ENCODE data around the gene ATP5F1C.
A peak's percentile ranks its signal among the peaks of the same experiment; 100 is the strongest.
"Not testable (repeated sequence)": the region's sequence is repeated elsewhere in the genome, so short reads cannot be mapped to it uniquely, and the experiment has no call there.

The ATP5F1C gene

GRCh38 chr10:7768417-7768816, 19.6 kb upstream of the ATP5F1C start:
- no peaks in the 10 kb centered on the region for H3K27me3 ChIP-seq (ENCODE audit: control insufficient read depth, insufficient read depth, low read length)
- H3K4me1 ChIP-seq (ENCODE audit: control insufficient read depth, insufficient read depth, low read length), result peaks cover 14% of the 10 kb centered on the region
- no peak overlapping the region for H3K9ac ChIP-seq (ENCODE audit: low read depth, low read length)
- no peak overlapping the region for H3K4me3 ChIP-seq (ENCODE audit: low read length)
- no peaks in the 10 kb centered on the region for H3K9me3 ChIP-seq (replicated peaks; ENCODE audit: low read length)
- H3K36me3 ChIP-seq (ENCODE audit: insufficient read depth, low read length), result peaks cover 64% of the 10 kb centered on the region
- H3K4me2 ChIP-seq (ENCODE audit: low read length), result no peak overlapping the region

GRCh38 chr10:7773845-7774801, 13.9 kb upstream of the ATP5F1C start:
- no peaks in the 10 kb centered on the region for H3K4me1 ChIP-seq (ENCODE audit: control insufficient read depth, insufficient read depth, low read length)
- H3K9ac ChIP-seq (ENCODE audit: low read depth, low read length), result no peak overlapping the region
- peaks cover 69% of the 10 kb centered on the region for H3K36me3 ChIP-seq (ENCODE audit: insufficient read depth, low read length)
- no peak overlapping the region for H3K4me2 ChIP-seq (ENCODE audit: low read length)
- no peaks in the 10 kb centered on the region for H3K27me3 ChIP-seq (ENCODE audit: control insufficient read depth, insufficient read depth, low read length)
- no peak overlapping the region for H3K4me3 ChIP-seq (ENCODE audit: low read length)
- no peaks in the 10 kb centered on the region for H3K9me3 ChIP-seq (replicated peaks; ENCODE audit: low read length)

GRCh38 chr10:7776777-7777176, 11.2 kb upstream of the ATP5F1C start:
- Histone ChIP-seq H3K27me3 (ENCODE audit: control insufficient read depth, insufficient read depth, low read length) (no peaks in the 10 kb centered on the region), H3K9ac (ENCODE audit: low read depth, low read length) (no peak overlapping the region), H3K4me2 (ENCODE audit: low read length) (no peak overlapping the region), H3K4me3 (ENCODE audit: low read length) (no peak overlapping the region), H3K36me3 (ENCODE audit: insufficient read depth, low read length) (peaks cover 68% of the 10 kb centered on the region), H3K9me3 (replicated peaks; ENCODE audit: low read length) (no peaks in the 10 kb centered on the region), H3K4me1 (ENCODE audit: control insufficient read depth, insufficient read depth, low read length) (no peaks in the 10 kb centered on the region)

GRCh38 chr10:7782194-7782593, 5.8 kb upstream of the ATP5F1C start:
- not testable (repeated sequence) for H3K4me2 ChIP-seq (ENCODE audit: low read length); H3K9ac ChIP-seq (ENCODE audit: low read depth, low read length); H3K9me3 ChIP-seq (replicated peaks; ENCODE audit: low read length); H3K4me3 ChIP-seq (ENCODE audit: low read length); H3K27me3 ChIP-seq (ENCODE audit: control insufficient read depth, insufficient read depth, low read length)
- Histone ChIP-seq H3K36me3 (ENCODE audit: insufficient read depth, low read length) (peaks cover 33% of the 10 kb centered on the region), H3K4me1 (ENCODE audit: control insufficient read depth, insufficient read depth, low read length) (peaks cover 12% of the 10 kb centered on the region)

- Histone ChIP-seq H3K27me3 (ENCODE audit: control insufficient read depth, insufficient read depth, low read length) (no peaks in the 10 kb centered on the region), H3K4me3 (ENCODE audit: low read length) (peak overlapping the region; percentile 93), H3K9me3 (replicated peaks; ENCODE audit: low read length) (no peaks in the 10 kb centered on the region), H3K9ac (ENCODE audit: low read depth, low read length) (peak overlapping the region; percentile 97), H3K36me3 (ENCODE audit: insufficient read depth, low read length) (no peaks in the 10 kb centered on the region), H3K4me2 (ENCODE audit: low read length) (peak overlapping the region; percentile 91), H3K4me1 (ENCODE audit: control insufficient read depth, insufficient read depth, low read length) (peaks cover 27% of the 10 kb centered on the region)
These were observed 1.5 kb upstream of the ATP5F1C start for GRCh38 chr10:7786430-7786829.

GRCh38 chr10:7787150-7787856, 674 bp upstream of the ATP5F1C start:
- Histone ChIP-seq H3K4me1 (ENCODE audit: control insufficient read depth, insufficient read depth, low read length) (peaks cover 29% of the 10 kb centered on the region), H3K4me2 (ENCODE audit: low read length) (peak overlapping the region; percentile 91), H3K27me3 (ENCODE audit: control insufficient read depth, insufficient read depth, low read length) (no peaks in the 10 kb centered on the region), H3K36me3 (ENCODE audit: insufficient read depth, low read length) (no peaks in the 10 kb centered on the region), H3K4me3 (ENCODE audit: low read length) (peak overlapping the region; percentile 93), H3K9me3 (replicated peaks; ENCODE audit: low read length) (no peaks in the 10 kb centered on the region), H3K9ac (ENCODE audit: low read depth, low read length) (peak overlapping the region; percentile 97)

GRCh38 chr10:7788639-7789286, 786 bp downstream of the ATP5F1C start:
- Histone ChIP-seq H3K4me3 (ENCODE audit: low read length) (peak overlapping the region; percentile 93), H3K9me3 (replicated peaks; ENCODE audit: low read length) (no peaks in the 10 kb centered on the region), H3K9ac (ENCODE audit: low read depth, low read length) (peak overlapping the region; percentile 97), H3K36me3 (ENCODE audit: insufficient read depth, low read length) (no peaks in the 10 kb centered on the region), H3K4me2 (ENCODE audit: low read length) (peak overlapping the region; percentile 96), H3K27me3 (ENCODE audit: control insufficient read depth, insufficient read depth, low read length) (no peaks in the 10 kb centered on the region), H3K4me1 (ENCODE audit: control insufficient read depth, insufficient read depth, low read length) (peaks cover 40% of the 10 kb centered on the region)

- Histone ChIP-seq H3K4me1 (ENCODE audit: control insufficient read depth, insufficient read depth, low read length) (peaks cover 40% of the 10 kb centered on the region), H3K9ac (ENCODE audit: low read depth, low read length) (peak overlapping the region; percentile 97), H3K9me3 (replicated peaks; ENCODE audit: low read length) (no peaks in the 10 kb centered on the region), H3K36me3 (ENCODE audit: insufficient read depth, low read length) (no peaks in the 10 kb centered on the region), H3K27me3 (ENCODE audit: control insufficient read depth, insufficient read depth, low read length) (no peaks in the 10 kb centered on the region), H3K4me3 (ENCODE audit: low read length) (peak overlapping the region; percentile 93), H3K4me2 (ENCODE audit: low read length) (peak overlapping the region; percentile 96)
These were observed 1.4 kb downstream of the ATP5F1C start for GRCh38 chr10:7789390-7789789.

- Histone ChIP-seq H3K4me2 (ENCODE audit: low read length) (no peak overlapping the region), H3K36me3 (ENCODE audit: insufficient read depth, low read length) (peaks cover 7% of the 10 kb centered on the region), H3K27me3 (ENCODE audit: control insufficient read depth, insufficient read depth, low read length) (no peaks in the 10 kb centered on the region), H3K9ac (ENCODE audit: low read depth, low read length) (no peak overlapping the region), H3K4me3 (ENCODE audit: low read length) (no peak overlapping the region), H3K9me3 (replicated peaks; ENCODE audit: low read length) (no peaks in the 10 kb centered on the region), H3K4me1 (ENCODE audit: control insufficient read depth, insufficient read depth, low read length) (peaks cover 35% of the 10 kb centered on the region)
These were observed 4.6 kb downstream of the ATP5F1C start for GRCh38 chr10:7792541-7792940.

GRCh38 chr10:7794251-7795026, 6.5 kb downstream of the ATP5F1C start:
- Histone ChIP-seq H3K9me3 (replicated peaks; ENCODE audit: low read length) (no peaks in the 10 kb centered on the region), H3K4me2 (ENCODE audit: low read length) (peak overlapping the region; percentile 9), H3K4me1 (ENCODE audit: control insufficient read depth, insufficient read depth, low read length) (peaks cover 39% of the 10 kb centered on the region), H3K36me3 (ENCODE audit: insufficient read depth, low read length) (peaks cover 18% of the 10 kb centered on the region), H3K27me3 (ENCODE audit: control insufficient read depth, insufficient read depth, low read length) (no peaks in the 10 kb centered on the region), H3K9ac (ENCODE audit: low read depth, low read length) (no peak overlapping the region), H3K4me3 (ENCODE audit: low read length) (no peak overlapping the region)

- Histone ChIP-seq H3K4me1 (ENCODE audit: control insufficient read depth, insufficient read depth, low read length) (peaks cover 28% of the 10 kb centered on the region), H3K9me3 (replicated peaks; ENCODE audit: low read length) (no peaks in the 10 kb centered on the region), H3K36me3 (ENCODE audit: insufficient read depth, low read length) (peaks cover 26% of the 10 kb centered on the region)
These were observed 7.6 kb downstream of the ATP5F1C start for GRCh38 chr10:7795605-7796004.

More at GRCh38 chr10:7795605-7796004, 7.6 kb downstream of the ATP5F1C start:
- Histone ChIP-seq H3K4me3 (ENCODE audit: low read length) (no peak overlapping the region), H3K27me3 (ENCODE audit: control insufficient read depth, insufficient read depth, low read length) (no peaks in the 10 kb centered on the region), H3K9ac (ENCODE audit: low read depth, low read length) (no peak overlapping the region), H3K4me2 (ENCODE audit: low read length) (no peak overlapping the region)

Data from skeletal muscle satellite cell (primary cell).